GM10248 (cell line): ENCODE results near the gene WDR93.
"Not testable (repeated sequence)": the region's sequence is repeated elsewhere in the genome, so short reads cannot be mapped to it uniquely, and the experiment has no call there.

Source experiments
- CTCF ChIA-PET: fragments of 300-600 bp; sonication (Branson Sonifier 250); formaldehyde crosslinking; extraction: SDS; loops from one replicate; lab custom pipeline; 2021; ENCODE audit warnings: antibody characterized with exemption; lab: Yijun Ruan, JAX
- POLR2A ChIA-PET: fragments of 350-650 bp; sonication (Branson Sonifier 250); formaldehyde crosslinking; extraction: SDS; loops from one replicate; lab custom pipeline; 2020; ENCODE audit warnings: antibody characterized with exemption; lab: Yijun Ruan, JAX
- DNase-seq: peaks from one replicate; pipeline ENCODE4 v3.0.0; 2012; ENCODE audit errors: extremely low spot score
- CTCF ChIP-seq: IDR thresholded peaks from 2 replicates; pipeline ENCODE4 v1.5.1; 2012; ENCODE audit warnings: mild to moderate bottlenecking, low read depth; ENCODE audit errors: extremely low read depth, missing control alignments, control extremely low read depth

WDR93 gene

GRCh38 chr15:89780601-89781000 is 90.0 kb downstream of the WDR93 start:
- ChIA-PET CTCF (interaction anchor here (1.2 to 4.4 kb wide), 2 partner anchors 20 to 94 kb away, joined by 6 to 30 read pairs; no protein-coding TSS in a partner anchor), POLR2A (no interaction called here)
- TF ChIP-seq CTCF, result no peak
- no peak for DNase-seq

GRCh38 chr15:89781055-89781454 is 90.4 kb downstream of the WDR93 start:
- DNase-seq, result no peak
- POLR2A ChIA-PET, result no interaction called here
- CTCF ChIA-PET, result interaction anchor here (1.2 to 4.4 kb wide), 2 partner anchors 20 to 94 kb away, joined by 6 to 30 read pairs; no protein-coding TSS in a partner anchor
- TF ChIP-seq CTCF, result no peak

- DNase-seq, result no peak
- POLR2A ChIA-PET, result no interaction called here
- CTCF ChIA-PET, result interaction anchor here (0.8 to 4.4 kb wide), 2 partner anchors 21 to 42 kb away, joined by 3 to 30 read pairs; no protein-coding TSS in a partner anchor
- TF ChIP-seq CTCF, result no peak
These were observed 91.4 kb downstream of the WDR93 start for GRCh38 chr15:89781891-89782618.

- POLR2A ChIA-PET, DNase-seq: not testable (repeated sequence)
- CTCF ChIA-PET, result interaction anchor here (0.8 to 4.4 kb wide), 3 partner anchors 22 to 55 kb away, joined by 3 to 30 read pairs (median 3); no protein-coding TSS in a partner anchor
These were observed 92.0 kb downstream of the WDR93 start for GRCh38 chr15:89782619-89782950.

- no peak for DNase-seq
- CTCF ChIA-PET, result interaction anchor here (0.8 to 4.4 kb wide), 5 partner anchors 22 to 92 kb away, joined by 3 to 30 read pairs (median 3); no protein-coding TSS in a partner anchor
- POLR2A ChIA-PET, result no interaction called here
- no peak for TF ChIP-seq CTCF
These were observed 92.7 kb downstream of the WDR93 start for GRCh38 chr15:89783111-89783860.

- TF ChIP-seq CTCF, result no peak
- CTCF ChIA-PET, result interaction anchor here (0.8 to 4.4 kb wide), 6 partner anchors 11 to 269 kb away, joined by 3 to 30 read pairs (median 3); no protein-coding TSS in a partner anchor
- DNase-seq, result no peak
- POLR2A ChIA-PET, result no interaction called here
These were observed 93.5 kb downstream of the WDR93 start for GRCh38 chr15:89783861-89784685.
